HG03565 (cell line): Measurements from ENCODE around the gene PABPN1.

Experiments used
- ATAC-seq: cut with Tn5 transposase; IDR thresholded peaks from one replicate; pipeline ENCODE4 v1.9.1; 2021; ENCODE audit warnings: mild to moderate bottlenecking, moderate library complexity; ENCODE audit not compliant: unreplicated experiment

Gene PABPN1

GRCh38 chr14:23358042-23358441, 36.8 kb downstream of the PABPN1 start:
- no peak for ATAC-seq

GRCh38 chr14:23358553-23359166, 37.4 kb downstream of the PABPN1 start:
- ATAC-seq = no peak

GRCh38 chr14:23359167-23359626, 37.9 kb downstream of the PABPN1 start:
- ATAC-seq = no peak

GRCh38 chr14:23359722-23360447, 38.6 kb downstream of the PABPN1 start:
- ATAC-seq = no peak

GRCh38 chr14:23360496-23360895, 39.2 kb downstream of the PABPN1 start:
- no peak for ATAC-seq

- no peak for ATAC-seq
Observed at GRCh38 chr14:23361320-23361719, 40.1 kb downstream of the PABPN1 start.

- ATAC-seq = no peak
Observed at GRCh38 chr14:23361763-23362162, 40.5 kb downstream of the PABPN1 start.

GRCh38 chr14:23362200-23362599, 40.9 kb downstream of the PABPN1 start:
- no peak for ATAC-seq

- ATAC-seq = no peak
Observed at GRCh38 chr14:23364164-23365035, 43.1 kb downstream of the PABPN1 start.

GRCh38 chr14:23365036-23365731, 43.9 kb downstream of the PABPN1 start, which contains the start of gene EFS:
Gene EFS (minus strand): TSS chr14:23365172. CDS start chr14:23365025, 147 bp downstream.
- no peak for ATAC-seq

- ATAC-seq = no peak
Observed at GRCh38 chr14:23365732-23366425, 44.6 kb downstream of the PABPN1 start.

GRCh38 chr14:23366426-23366921, 45.2 kb downstream of the PABPN1 start:
- ATAC-seq = no peak

- no peak for ATAC-seq
Observed at GRCh38 chr14:23370221-23370620, 49.0 kb downstream of the PABPN1 start.

GRCh38 chr14:23371865-23372264, 50.6 kb downstream of the PABPN1 start:
- ATAC-seq = no peak

- ATAC-seq = no peak
Observed at GRCh38 chr14:23372509-23372908, 51.3 kb downstream of the PABPN1 start, which contains the start of gene IL25. Gene IL25 (plus strand): TSS chr14:23372809.

- ATAC-seq = no peak
Observed at GRCh38 chr14:23373041-23373440, 51.8 kb downstream of the PABPN1 start.
